Measurements from ENCODE around the gene RETREG2.

The RETREG2 gene

DNA sequence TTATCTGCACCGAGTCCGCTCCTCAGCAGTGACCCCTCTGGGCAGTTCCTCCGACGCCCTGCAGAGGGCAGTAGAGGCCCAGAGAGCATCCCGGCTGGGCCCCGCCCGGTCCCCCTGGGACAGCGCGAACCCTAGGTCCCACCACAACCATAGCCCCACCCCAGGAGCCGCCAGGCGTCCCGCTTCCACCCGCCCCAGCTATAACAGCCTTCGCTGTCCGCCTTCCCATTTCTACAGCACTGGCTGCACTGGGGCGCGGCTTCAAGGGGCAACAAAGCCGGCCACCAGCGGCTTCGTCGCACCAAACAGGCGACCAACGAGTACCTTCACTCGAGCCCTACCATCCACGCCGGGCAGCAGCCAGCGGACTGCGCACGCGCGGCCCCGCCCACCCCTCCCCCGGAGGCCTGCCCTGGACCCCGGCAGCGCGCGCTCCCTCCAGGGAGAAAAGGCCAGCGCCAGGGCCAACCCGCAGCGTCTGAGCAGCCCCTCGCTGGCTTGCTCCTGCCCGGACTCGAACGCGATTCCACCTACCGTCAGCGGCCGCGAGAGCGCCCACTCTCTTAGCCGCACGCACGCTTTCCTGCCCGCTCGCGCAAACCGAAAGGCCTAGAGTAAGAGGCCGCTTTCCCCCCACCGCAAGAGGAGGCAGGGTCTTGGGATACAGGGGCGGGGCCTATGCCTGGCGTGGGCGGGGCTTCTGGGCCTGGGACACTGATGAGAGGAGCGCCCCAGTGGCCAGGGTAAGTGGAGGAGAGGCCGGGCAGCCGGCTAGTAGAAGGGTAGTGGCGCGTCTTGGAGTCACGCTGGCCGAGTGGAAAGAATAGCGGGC lies 17.7 kb upstream of the RETREG2 start, which contains the start of gene NHEJ1:
NHEJ1 (minus strand) TSS at position 630 of the 832 bp plus-strand sequence. CDS start 2,453 bp downstream, outside the sequence.
- TF ChIP-seq, protein P1, sequence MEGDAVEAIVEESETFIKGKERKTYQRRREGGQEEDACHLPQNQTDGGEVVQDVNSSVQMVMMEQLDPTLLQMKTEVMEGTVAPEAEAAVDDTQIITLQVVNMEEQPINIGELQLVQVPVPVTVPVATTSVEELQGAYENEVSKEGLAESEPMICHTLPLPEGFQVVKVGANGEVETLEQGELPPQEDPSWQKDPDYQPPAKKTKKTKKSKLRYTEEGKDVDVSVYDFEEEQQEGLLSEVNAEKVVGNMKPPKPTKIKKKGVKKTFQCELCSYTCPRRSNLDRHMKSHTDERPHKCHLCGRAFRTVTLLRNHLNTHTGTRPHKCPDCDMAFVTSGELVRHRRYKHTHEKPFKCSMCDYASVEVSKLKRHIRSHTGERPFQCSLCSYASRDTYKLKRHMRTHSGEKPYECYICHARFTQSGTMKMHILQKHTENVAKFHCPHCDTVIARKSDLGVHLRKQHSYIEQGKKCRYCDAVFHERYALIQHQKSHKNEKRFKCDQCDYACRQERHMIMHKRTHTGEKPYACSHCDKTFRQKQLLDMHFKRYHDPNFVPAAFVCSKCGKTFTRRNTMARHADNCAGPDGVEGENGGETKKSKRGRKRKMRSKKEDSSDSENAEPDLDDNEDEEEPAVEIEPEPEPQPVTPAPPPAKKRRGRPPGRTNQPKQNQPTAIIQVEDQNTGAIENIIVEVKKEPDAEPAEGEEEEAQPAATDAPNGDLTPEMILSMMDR (IDR thresholded peaks at IDR 0.05; ENCODE audit: extremely low read depth, missing control alignments) = peak; percentile 93
- DNase-seq (ENCODE audit: low spot score) = peak; percentile 95

DNA sequence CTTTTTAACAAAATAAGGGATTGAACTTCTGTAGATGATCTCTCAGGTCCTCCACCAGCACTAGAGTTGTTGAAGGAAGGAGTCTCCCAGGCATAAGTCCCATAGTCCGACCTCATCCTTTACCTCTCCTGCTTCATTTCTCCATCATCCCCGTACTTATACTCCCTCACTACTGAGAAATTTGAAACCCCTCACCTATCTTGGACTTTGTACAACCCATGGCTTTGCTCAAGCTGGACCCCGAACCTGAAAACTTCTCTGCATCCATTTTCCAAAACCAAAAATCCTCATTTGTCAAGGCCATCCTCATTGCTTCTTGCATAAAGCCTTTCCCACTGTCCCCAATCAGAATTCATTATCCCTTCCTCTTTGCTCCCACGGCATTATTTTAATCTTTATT lies 17.0 kb upstream of the RETREG2 start:
- no peak for DNase-seq (ENCODE audit: low spot score)
- TF ChIP-seq, protein P1 (IDR thresholded peaks at IDR 0.05; ENCODE audit: extremely low read depth, missing control alignments) = no peak

DNA sequence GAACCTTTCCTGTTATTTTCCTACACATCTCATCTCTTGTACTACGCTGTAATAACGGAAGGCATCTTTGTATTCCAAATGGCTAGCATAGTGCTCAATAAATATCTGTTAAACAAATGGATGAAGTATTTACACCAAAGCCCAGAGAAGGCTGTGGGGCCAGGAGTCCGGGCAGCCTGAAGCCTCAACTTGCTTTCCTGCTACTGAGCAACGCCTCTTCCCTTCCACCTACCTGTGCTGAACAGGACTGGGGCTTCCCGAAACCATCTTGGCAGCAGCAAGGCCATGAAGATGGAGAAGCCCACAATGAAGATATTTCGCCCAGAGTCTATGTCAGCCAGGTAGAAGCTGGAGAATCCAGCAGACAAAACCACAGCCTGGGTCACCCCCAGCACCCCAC lies 14.9 kb upstream of the RETREG2 start:
- TF ChIP-seq, protein P1 (IDR thresholded peaks at IDR 0.05; ENCODE audit: extremely low read depth, missing control alignments) = no peak
- no peak for DNase-seq (ENCODE audit: low spot score)

DNA sequence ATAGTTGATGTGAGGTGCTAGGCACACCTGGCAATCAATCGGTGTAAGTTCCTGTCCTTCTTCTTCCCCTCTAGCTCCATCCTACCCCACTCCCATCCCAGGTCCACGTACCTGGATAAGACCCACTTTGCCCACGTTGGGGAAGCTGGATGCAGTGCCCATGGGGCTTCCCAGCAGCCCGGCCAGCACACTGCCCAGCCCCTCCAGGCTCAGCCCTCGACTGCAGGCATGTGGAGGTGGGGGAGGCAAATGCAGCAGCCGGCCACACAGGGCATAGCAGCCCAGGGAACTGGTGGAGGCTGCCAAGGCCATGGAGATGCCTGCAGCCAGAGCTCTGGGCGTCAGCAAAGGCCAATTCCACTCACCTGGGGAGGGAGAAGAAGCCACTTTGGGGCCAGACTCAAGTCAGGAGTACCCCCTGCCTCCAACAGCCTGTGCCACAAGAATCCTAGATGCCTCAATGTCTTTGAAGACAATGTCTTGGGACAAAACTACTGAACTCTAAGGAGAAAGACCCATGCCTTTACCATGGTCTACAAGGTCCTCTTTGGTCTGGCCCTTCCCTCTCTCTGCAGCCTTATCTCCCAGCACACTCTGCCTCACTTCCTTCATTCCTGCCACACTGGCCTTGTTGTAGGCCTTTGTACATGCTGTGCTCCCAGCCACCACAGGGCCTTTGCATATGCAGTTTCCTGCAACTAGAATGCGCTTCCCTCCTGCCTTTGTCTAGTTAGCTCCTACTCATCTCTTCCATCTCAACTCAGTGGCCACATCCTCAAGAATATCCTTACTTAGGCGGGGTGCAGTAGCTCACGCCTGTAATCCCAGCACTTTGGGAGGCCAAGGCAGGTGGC lies 12.8 kb upstream of the RETREG2 start:
- TF ChIP-seq, protein P1 (IDR thresholded peaks at IDR 0.05; ENCODE audit: extremely low read depth, missing control alignments) = no peak
- DNase-seq (ENCODE audit: low spot score) = no peak

DNA sequence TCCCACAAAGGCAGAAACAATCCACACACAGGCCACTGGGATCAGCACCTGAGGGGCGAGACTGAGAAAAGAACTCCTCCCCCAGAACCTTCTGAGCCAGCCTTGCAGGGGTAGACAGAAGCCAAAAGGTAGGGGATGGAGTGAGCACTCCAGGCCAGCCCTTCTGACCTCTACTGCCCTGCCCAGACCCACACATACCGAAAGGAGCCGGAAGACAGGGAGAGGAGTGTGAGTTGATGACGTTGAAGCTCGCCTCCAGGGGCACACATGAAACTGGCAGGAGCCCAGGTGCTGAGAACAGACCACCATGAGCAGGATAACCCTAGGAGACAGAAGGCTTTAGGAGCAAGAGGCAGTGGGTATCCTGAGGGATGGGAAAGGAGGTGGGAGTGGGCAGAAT lies 10.1 kb upstream of the RETREG2 start:
- TF ChIP-seq, protein P1 (IDR thresholded peaks at IDR 0.05; ENCODE audit: extremely low read depth, missing control alignments) = no peak
- no peak for DNase-seq (ENCODE audit: low spot score)

DNA sequence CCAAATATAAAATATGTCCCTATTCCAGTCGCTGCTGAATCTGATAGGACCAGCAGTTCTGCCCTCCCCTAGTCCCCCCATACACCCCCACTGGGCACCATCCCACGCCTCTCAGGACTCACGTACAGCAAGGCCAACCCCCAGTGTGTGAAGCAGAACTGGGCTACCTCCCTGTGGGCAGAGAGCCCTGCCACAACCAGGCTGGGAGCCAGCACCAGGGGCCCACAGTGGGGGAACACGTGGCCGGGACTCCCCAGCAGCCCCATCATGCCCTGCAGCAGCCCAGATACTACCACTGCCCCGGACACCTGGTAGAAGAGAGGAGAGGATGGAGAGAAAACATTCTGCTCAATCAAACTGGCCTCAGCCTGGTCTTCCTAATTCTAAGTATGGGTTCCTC lies 9.5 kb upstream of the RETREG2 start:
- TF ChIP-seq, protein P1 (IDR thresholded peaks at IDR 0.05; ENCODE audit: extremely low read depth, missing control alignments) = no peak
- DNase-seq (ENCODE audit: low spot score) = no peak

DNA sequence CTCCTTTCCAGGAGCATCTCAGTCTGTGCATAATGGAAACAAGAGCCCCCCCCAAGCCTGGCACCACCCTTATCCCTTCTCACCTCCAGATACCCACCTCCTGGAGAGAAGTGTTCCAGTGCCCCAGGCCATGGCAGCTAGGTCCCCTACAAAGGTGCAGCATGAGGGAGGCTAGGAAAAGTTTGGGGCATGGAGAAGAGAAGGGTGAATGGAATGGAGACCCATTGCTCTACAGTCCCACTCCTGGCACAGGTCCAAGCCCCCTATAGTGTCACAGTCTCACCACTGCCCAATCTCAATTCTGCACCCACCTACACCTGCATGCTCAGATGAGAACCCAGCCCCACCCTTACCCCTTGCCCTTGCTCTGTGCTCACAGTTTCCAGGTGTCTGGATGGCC lies 9.1 kb upstream of the RETREG2 start:
- TF ChIP-seq, protein P1 (IDR thresholded peaks at IDR 0.05; ENCODE audit: extremely low read depth, missing control alignments) = no peak
- DNase-seq (ENCODE audit: low spot score) = no peak

Measured in GM20000 (cell line).